ENCODE results near the gene R3HDM2.

DNA sequence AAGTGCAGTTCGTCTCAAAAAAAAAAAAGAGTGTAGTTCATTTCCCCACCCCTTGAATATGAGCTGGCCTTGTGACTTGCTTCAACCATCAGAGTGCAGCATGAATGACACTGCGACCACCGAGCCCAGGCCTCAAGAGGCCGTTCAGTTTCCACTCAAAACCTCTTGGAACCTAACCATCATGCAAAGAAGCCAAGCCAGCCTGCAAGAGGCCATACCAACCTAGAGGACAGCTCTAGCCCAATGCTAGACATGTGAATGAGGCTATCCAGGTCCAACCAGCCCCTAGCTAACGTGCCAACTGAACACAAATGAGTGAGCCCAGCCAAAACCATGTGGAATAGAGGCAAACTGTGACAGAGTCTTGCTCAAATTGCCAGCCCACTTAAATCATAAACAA lies 29.7 kb downstream of the R3HDM2 start:
- TF ChIP-seq, protein P1, sequence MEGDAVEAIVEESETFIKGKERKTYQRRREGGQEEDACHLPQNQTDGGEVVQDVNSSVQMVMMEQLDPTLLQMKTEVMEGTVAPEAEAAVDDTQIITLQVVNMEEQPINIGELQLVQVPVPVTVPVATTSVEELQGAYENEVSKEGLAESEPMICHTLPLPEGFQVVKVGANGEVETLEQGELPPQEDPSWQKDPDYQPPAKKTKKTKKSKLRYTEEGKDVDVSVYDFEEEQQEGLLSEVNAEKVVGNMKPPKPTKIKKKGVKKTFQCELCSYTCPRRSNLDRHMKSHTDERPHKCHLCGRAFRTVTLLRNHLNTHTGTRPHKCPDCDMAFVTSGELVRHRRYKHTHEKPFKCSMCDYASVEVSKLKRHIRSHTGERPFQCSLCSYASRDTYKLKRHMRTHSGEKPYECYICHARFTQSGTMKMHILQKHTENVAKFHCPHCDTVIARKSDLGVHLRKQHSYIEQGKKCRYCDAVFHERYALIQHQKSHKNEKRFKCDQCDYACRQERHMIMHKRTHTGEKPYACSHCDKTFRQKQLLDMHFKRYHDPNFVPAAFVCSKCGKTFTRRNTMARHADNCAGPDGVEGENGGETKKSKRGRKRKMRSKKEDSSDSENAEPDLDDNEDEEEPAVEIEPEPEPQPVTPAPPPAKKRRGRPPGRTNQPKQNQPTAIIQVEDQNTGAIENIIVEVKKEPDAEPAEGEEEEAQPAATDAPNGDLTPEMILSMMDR (IDR thresholded peaks at IDR 0.05; ENCODE audit: poor library complexity): no peak
- TF ChIP-seq EZH2 (IDR thresholded peaks at IDR 0.05; ENCODE audit: borderline replicate concordance) (no peak), EZH2phosphoT487 (IDR thresholded peaks at IDR 0.05; ENCODE audit: low read depth, severe bottlenecking, unreplicated experiment) (no peak)
